Measurements from ENCODE around the gene STARD8.

STARD8 gene

DNA sequence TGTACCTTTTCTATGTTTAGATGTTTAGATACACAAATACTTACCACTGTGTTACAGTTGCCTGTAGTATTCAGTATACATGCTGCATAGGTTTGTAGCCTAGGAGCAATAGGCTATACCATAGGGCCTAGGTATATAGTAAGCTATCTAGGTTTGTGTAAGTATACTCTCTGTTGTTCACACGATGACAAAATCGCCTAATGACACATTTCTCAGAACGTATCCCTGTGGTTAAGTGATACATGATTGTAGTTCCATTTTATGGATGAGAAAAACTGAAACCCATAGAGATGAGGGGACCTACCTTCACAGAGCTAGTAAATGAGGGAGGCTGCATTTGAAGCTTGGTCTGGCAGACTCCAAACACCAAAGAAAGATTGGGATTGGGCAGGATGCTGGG lies 102.0 kb downstream of the STARD8 start:
- DNase-seq (ENCODE audit: low read depth in 2 of 2) = no peak

GRCh38 chrX:68750316-68750715 lies 102.8 kb downstream of the STARD8 start:
- no peak for DNase-seq (ENCODE audit: low read depth in 2 of 2)

GRCh38 chrX:68751372-68751771 lies 103.9 kb downstream of the STARD8 start:
- DNase-seq (ENCODE audit: low read depth in 2 of 2) = no peak

- DNase-seq (ENCODE audit: low read depth in 2 of 2) = no peak
These were observed 105.8 kb downstream of the STARD8 start for GRCh38 chrX:68753218-68753617.

DNA sequence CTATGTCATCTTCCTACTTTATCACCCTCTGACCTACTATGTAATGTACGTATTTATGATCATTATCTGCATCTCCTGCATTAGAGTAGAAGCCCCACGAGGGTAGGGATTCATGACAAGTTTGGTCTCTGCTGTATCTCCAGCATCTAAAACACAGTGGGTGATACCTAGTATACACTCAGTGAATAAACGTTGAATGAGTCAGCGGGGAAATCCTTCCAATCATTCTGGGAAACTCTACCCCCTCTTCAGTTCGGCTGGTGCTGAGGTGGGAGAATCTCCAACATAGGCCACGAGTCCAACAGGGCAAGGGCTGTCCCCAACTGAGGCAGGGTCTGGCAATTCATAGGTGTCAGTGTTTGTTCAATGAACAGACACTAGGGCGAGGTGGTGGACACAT lies 106.9 kb downstream of the STARD8 start:
- no peak for DNase-seq (ENCODE audit: low read depth in 2 of 2)

- DNase-seq (ENCODE audit: low read depth in 2 of 2) = no peak
These were observed 108.2 kb downstream of the STARD8 start for GRCh38 chrX:68755616-68756125.

- DNase-seq (ENCODE audit: low read depth in 2 of 2) = no peak
These were observed 109.9 kb downstream of the STARD8 start for GRCh38 chrX:68757331-68757730.

DNA sequence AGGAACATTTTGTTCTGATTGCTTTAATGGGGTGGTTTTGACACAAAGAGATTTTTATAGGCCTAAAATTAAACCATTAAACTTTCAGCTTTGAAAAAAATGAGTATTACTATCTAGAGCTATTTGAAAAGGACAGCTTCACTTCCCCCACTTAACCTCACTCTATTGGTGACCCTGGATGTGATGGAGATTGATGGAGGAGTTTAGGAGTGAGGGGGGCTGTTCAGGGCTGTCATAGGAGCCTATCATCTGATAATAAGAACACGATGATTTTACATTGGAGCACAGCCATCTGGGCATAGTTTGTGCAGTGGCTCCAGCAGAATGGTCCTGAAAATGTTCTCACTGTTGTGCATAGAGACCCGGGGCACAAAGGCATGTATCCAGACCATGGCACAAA lies 110.3 kb downstream of the STARD8 start:
- DNase-seq (ENCODE audit: low read depth in 2 of 2) = no peak

GRCh38 chrX:68758671-68759070 lies 111.2 kb downstream of the STARD8 start:
- no peak for DNase-seq (ENCODE audit: low read depth in 2 of 2)

- DNase-seq (ENCODE audit: low read depth in 2 of 2) = no peak
These were observed 113.6 kb downstream of the STARD8 start for GRCh38 chrX:68761086-68761485.

DNA sequence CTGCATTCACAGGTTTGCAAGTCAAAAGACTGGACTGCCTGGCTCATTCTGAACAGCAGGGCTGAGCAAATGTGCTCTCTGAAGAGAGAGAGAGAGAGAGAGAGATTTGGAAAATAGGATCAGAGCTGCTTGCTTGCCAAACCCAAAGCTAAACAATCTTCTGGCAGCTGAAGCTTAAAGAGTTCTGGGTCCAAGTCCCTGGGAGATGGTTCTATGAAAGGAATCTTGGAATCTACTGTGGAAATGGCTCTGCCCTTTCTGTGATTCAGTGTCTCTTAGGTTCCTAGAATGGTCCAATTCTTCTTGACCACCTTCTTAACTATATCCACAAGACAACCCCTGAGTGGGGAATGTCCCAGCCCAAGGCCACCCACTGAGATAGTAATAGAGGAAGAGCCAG lies 115.3 kb downstream of the STARD8 start:
- DNase-seq (ENCODE audit: low read depth in 2 of 2) = no peak

- no peak for DNase-seq (ENCODE audit: low read depth in 2 of 2)
These were observed 116.0 kb downstream of the STARD8 start for GRCh38 chrX:68763481-68763880.

Measured in fibroblast of skin of left biceps (primary cell).